Measurements from ENCODE around the gene PRRT1B.

The PRRT1B gene

DNA sequence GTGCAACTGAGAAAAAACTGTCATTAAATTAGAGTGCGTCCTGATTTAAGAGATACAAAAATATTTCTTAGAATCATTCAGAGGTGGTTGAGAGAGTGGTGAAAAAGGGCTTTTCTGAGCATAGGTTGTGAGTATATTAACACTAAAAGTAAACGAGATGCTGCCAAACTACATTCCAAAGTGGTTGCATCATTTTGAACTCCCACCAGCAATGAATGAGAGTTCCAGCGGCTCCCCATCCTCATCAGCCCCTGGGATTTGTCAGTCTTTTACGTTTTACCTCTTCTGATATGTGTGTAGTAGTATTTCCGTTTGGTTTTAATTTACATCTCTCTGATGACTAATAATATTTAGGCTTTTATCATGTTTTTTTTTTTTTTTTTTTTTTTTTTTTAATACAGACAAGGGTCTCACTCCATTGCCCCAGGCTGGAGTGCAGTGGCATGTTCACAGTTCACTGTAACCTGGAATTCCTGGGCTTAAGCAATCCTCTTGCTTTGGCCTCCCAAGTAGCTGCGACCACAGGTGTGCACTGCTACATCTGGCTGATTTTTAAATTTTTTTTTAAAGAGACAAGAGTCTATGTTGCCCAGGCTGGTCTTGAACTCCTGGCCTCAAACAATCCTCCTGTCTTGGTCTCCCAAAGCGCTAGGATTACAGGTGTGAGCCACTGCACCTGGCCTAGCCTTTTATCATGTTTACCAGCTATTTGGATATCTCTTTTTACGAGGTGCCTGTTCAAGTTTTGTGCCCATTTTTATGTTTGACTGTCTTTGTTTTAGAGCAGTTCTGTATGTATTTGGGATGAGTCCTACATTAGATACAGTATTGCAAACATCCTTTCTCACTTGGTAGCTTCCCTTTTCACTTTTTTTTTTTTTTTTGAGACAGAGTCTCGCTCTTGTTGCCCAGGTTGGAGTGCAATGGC lies 17.0 kb downstream of the PRRT1B start:
- Histone ChIP-seq H3F3A (ENCODE audit: insufficient read depth) (no peaks in the 10 kb centered on the region), H4K20me1 (ENCODE audit: low read depth, low read length) (no peaks in the 10 kb centered on the region), H2AFZ (ENCODE audit: low read depth, low read length, severe bottlenecking) (no peak overlapping the region), H3K9ac (ENCODE audit: low read length) (no peak overlapping the region), H3K27ac (ENCODE audit: low read depth, low read length) (no peak overlapping the region), H3K4me2 (ENCODE audit: low read depth, low read length, poor library complexity, severe bottlenecking) (no peak overlapping the region), H3K36me3 (ENCODE audit: low read length) (no peaks in the 10 kb centered on the region), H3K4me3 (ENCODE audit: insufficient read depth, low read length, poor library complexity, severe bottlenecking) (no peak overlapping the region), H3K79me2 (ENCODE audit: insufficient read depth, low read length) (no peaks in the 10 kb centered on the region), H3K9me3 (ENCODE audit: insufficient read depth, low read length) (no peaks in the 10 kb centered on the region), H3K9me2 (replicated peaks; ENCODE audit: insufficient read depth, low read length) (no peaks in the 10 kb centered on the region), H3K27me3 (ENCODE audit: low read length) (no peaks in the 10 kb centered on the region)
- no peak for TF ChIP-seq EZH2phosphoT487 (conservative IDR thresholded peaks at IDR 0.05; ENCODE audit: low read length)
- TF ChIP-seq, protein P1, sequence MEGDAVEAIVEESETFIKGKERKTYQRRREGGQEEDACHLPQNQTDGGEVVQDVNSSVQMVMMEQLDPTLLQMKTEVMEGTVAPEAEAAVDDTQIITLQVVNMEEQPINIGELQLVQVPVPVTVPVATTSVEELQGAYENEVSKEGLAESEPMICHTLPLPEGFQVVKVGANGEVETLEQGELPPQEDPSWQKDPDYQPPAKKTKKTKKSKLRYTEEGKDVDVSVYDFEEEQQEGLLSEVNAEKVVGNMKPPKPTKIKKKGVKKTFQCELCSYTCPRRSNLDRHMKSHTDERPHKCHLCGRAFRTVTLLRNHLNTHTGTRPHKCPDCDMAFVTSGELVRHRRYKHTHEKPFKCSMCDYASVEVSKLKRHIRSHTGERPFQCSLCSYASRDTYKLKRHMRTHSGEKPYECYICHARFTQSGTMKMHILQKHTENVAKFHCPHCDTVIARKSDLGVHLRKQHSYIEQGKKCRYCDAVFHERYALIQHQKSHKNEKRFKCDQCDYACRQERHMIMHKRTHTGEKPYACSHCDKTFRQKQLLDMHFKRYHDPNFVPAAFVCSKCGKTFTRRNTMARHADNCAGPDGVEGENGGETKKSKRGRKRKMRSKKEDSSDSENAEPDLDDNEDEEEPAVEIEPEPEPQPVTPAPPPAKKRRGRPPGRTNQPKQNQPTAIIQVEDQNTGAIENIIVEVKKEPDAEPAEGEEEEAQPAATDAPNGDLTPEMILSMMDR (IDR thresholded peaks at IDR 0.05; ENCODE audit: insufficient read depth, low read length, poor library complexity, severe bottlenecking) = no peak

- no peak overlapping the region for H3K4me3 ChIP-seq (ENCODE audit: insufficient read depth, low read length, poor library complexity, severe bottlenecking)
- no peak overlapping the region for H3K4me2 ChIP-seq (ENCODE audit: low read depth, low read length, poor library complexity, severe bottlenecking)
- TF ChIP-seq, protein P1 (IDR thresholded peaks at IDR 0.05; ENCODE audit: insufficient read depth, low read length, poor library complexity, severe bottlenecking) = no peak
- no peak for TF ChIP-seq EZH2phosphoT487 (conservative IDR thresholded peaks at IDR 0.05; ENCODE audit: low read length)
- no peaks in the 10 kb centered on the region for H3K9me3 ChIP-seq (ENCODE audit: insufficient read depth, low read length)
- no peaks in the 10 kb centered on the region for H3F3A ChIP-seq (ENCODE audit: insufficient read depth)
- no peaks in the 10 kb centered on the region for H3K27me3 ChIP-seq (ENCODE audit: low read length)
- no peak overlapping the region for H3K27ac ChIP-seq (ENCODE audit: low read depth, low read length)
- no peak overlapping the region for H3K9ac ChIP-seq (ENCODE audit: low read length)
- H2AFZ ChIP-seq (ENCODE audit: low read depth, low read length, severe bottlenecking) = no peak overlapping the region
- no peaks in the 10 kb centered on the region for H3K9me2 ChIP-seq (replicated peaks; ENCODE audit: insufficient read depth, low read length)
- no peaks in the 10 kb centered on the region for H3K36me3 ChIP-seq (ENCODE audit: low read length)
- no peaks in the 10 kb centered on the region for H3K79me2 ChIP-seq (ENCODE audit: insufficient read depth, low read length)
- H4K20me1 ChIP-seq (ENCODE audit: low read depth, low read length) = no peaks in the 10 kb centered on the region
Observed at GRCh38 chr9:131565369-131565768, 20.0 kb downstream of the PRRT1B start.

DNA sequence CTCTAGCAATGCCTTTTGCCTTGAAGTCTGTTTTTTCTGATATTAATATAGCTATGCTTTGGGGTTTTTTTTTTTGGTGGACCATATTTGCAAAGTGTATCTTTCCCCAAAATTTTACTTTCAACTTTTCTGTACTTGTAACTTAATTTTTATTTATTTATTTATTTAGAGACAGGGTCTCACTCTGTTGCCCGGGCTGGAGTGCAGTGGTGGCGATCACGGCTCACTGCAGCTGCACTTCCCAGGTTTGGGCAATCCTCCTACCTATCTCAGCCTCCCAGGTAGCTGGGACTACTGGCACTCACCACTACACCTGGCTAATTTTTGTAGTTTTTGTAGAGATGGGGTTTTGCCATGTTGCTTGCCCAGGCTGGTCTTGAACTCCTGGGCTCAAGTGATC lies 20.8 kb downstream of the PRRT1B start:
- Histone ChIP-seq H3K4me2 (ENCODE audit: low read depth, low read length, poor library complexity, severe bottlenecking) (no peak overlapping the region), H3K27me3 (ENCODE audit: low read length) (no peaks in the 10 kb centered on the region), H3F3A (ENCODE audit: insufficient read depth) (no peaks in the 10 kb centered on the region), H3K79me2 (ENCODE audit: insufficient read depth, low read length) (no peaks in the 10 kb centered on the region), H3K9ac (ENCODE audit: low read length) (no peak overlapping the region), H4K20me1 (ENCODE audit: low read depth, low read length) (no peaks in the 10 kb centered on the region), H3K4me3 (ENCODE audit: insufficient read depth, low read length, poor library complexity, severe bottlenecking) (no peak overlapping the region), H3K9me3 (ENCODE audit: insufficient read depth, low read length) (no peaks in the 10 kb centered on the region), H3K27ac (ENCODE audit: low read depth, low read length) (no peak overlapping the region), H3K36me3 (ENCODE audit: low read length) (no peaks in the 10 kb centered on the region), H2AFZ (ENCODE audit: low read depth, low read length, severe bottlenecking) (no peak overlapping the region), H3K9me2 (replicated peaks; ENCODE audit: insufficient read depth, low read length) (no peaks in the 10 kb centered on the region)
- no peak for TF ChIP-seq EZH2phosphoT487 (conservative IDR thresholded peaks at IDR 0.05; ENCODE audit: low read length)
- TF ChIP-seq, protein P1 (IDR thresholded peaks at IDR 0.05; ENCODE audit: insufficient read depth, low read length, poor library complexity, severe bottlenecking) = no peak
